Caco-2 (cell line): Measurements from ENCODE around the gene PNLIPRP3. TPM values are rescaled to one million over a fixed set of nuclear protein-coding genes. Genes with fewer than 3 reads are reported as not detected.

ENCODE experiments used
- BruUV-seq: library from RNA; stranded (reverse); fragments of 400-500 nt; replicated peaks from 2 replicates; lab custom pipeline; 2021; lab: Mats Ljungman, UMichigan
- CTCF ChIA-PET: fragments of 300-600 bp; sonication (Branson Sonifier 250); formaldehyde crosslinking; loops from one replicate; lab custom pipeline; 2022; ENCODE audit warnings: antibody characterized with exemption; lab: Charles Lee
- POLR2A ChIA-PET: fragments of 300-600 bp; sonication (Branson Sonifier 250); formaldehyde crosslinking; loops from one replicate; lab custom pipeline; 2022; ENCODE audit warnings: antibody characterized with exemption; lab: Charles Lee
- DNase-seq, 2 experiments: peaks; one replicate each; pipeline versions ENCODE4 v3.0.0 to v3.0.0-alpha.2; 2020 to 2022
- H3K27me3 ChIP-seq: replicated peaks from 2 replicates; pipeline ENCODE4 v1.6.0; 2011; ENCODE audit warnings: low read length; ENCODE audit not compliant: control insufficient read depth, insufficient read depth
- H3K36me3 ChIP-seq: 2 replicates; pipeline ENCODE4 v1.5.1; 2011; ENCODE audit warnings: low read length; ENCODE audit not compliant: control insufficient read depth, insufficient read depth
- H3K4me1 ChIP-seq: fragments of 250-450 bp; sonication (Bioruptor Pico); 2 replicates; pipeline ENCODE4 v1.5.1; 2020; ENCODE audit warnings: mild to moderate bottlenecking
- H3K4me3 ChIP-seq: 2 replicates; pipeline ENCODE4 v1.5.1; 2011; ENCODE audit warnings: low read depth, mild to moderate bottlenecking, control low read depth, low read length
- H3K9me3 ChIP-seq: fragments of 250-450 bp; sonication (Bioruptor Pico); 2 replicates; pipeline ENCODE4 v1.5.1; 2020; ENCODE audit warnings: mild to moderate bottlenecking, moderate library complexity
- H3K27ac Mint-ChIP-seq: one replicate; pipeline ENCODE4 v1.8.0; 2022; ENCODE audit warnings: mixed read lengths; ENCODE audit not compliant: unreplicated experiment
- H3K27me3 Mint-ChIP-seq: one replicate; pipeline ENCODE4 v1.8.0; 2022; ENCODE audit warnings: mixed read lengths; ENCODE audit not compliant: insufficient read depth, unreplicated experiment
- H3K36me3 Mint-ChIP-seq: one replicate; pipeline ENCODE4 v1.8.0; 2022; ENCODE audit warnings: mild to moderate bottlenecking, mixed read lengths; ENCODE audit not compliant: insufficient read depth, unreplicated experiment
- H3K4me1 Mint-ChIP-seq: one replicate; pipeline ENCODE4 v1.8.0; 2022; ENCODE audit warnings: low read depth, mixed read lengths; ENCODE audit not compliant: unreplicated experiment
- H3K4me3 Mint-ChIP-seq: one replicate; pipeline ENCODE4 v1.8.0; 2022; ENCODE audit warnings: mild to moderate bottlenecking, moderate library complexity, mixed read lengths; ENCODE audit not compliant: unreplicated experiment
- H3K9me3 Mint-ChIP-seq: one replicate; pipeline ENCODE4 v1.8.0; 2022; ENCODE audit warnings: mixed read lengths; ENCODE audit not compliant: unreplicated experiment
- CTCF ChIP-seq, 2 experiments: fragments of 200-600 bp in 1 of 2; IDR thresholded peaks; 1 replicate in 1 of 2; 2 replicates in 1 of 2; pipeline versions ENCODE4 v1.5.1 to v1.8.0; 2011 to 2022; ENCODE audit warnings: antibody characterized with exemption in 1 of 2, control low read depth in 1 of 2, inconsistent platforms in 1 of 2, low read depth in 1 of 2, low read length in 1 of 2, mild to moderate bottlenecking in 1 of 2, moderate library complexity in 1 of 2; ENCODE audit not compliant: insufficient read depth in 1 of 2, severe bottlenecking in 1 of 2, unreplicated experiment in 1 of 2
- intact Hi-C: fragments of 100-400 bp; cut with micrococcal nuclease; formaldehyde crosslinking; loops from one replicate; pipeline ENCODE4 v1.10.0; 2022; ENCODE audit not compliant: unreplicated experiment
- total RNA-seq: library from RNA; stranded (reverse); gene quantifications from 2 replicates; pipeline ENCODE4 v1.2.3, GENCODE V29; 2022

Gene PNLIPRP3
- total RNA-seq, 1 experiment from 2014 or later, result not detected

GRCh38 chr10:116430288-116430687 is 2.6 kb downstream of the PNLIPRP3 start:
- Mint-ChIP-seq H3K4me3 (no peak overlapping the region), H3K9me3 (no peaks in the 10 kb centered on the region), H3K27me3 (peaks cover 4% of the 10 kb centered on the region), H3K27ac (no peak overlapping the region), H3K36me3 (no peaks in the 10 kb centered on the region), H3K4me1 (no peaks in the 10 kb centered on the region)
- no peak overlapping the region for H3K4me3 ChIP-seq
- H3K36me3 ChIP-seq, result no peaks in the 10 kb centered on the region
- POLR2A ChIA-PET, result no interaction called here
- H3K9me3 ChIP-seq, result no peaks in the 10 kb centered on the region
- no peak for TF ChIP-seq CTCF (IDR thresholded peaks at IDR 0.05; ENCODE audit: insufficient read depth in 1 of 2, low read depth in 1 of 2, low read length in 1 of 2, severe bottlenecking in 1 of 2, unreplicated experiment in 1 of 2)
- H3K27me3 ChIP-seq, result no peaks in the 10 kb centered on the region
- no peak for DNase-seq
- no TSS peak for BruUV-seq
- no peaks in the 10 kb centered on the region for H3K4me1 ChIP-seq
- CTCF ChIA-PET, result no interaction called here
- intact Hi-C loops, result no loop called here

DNA sequence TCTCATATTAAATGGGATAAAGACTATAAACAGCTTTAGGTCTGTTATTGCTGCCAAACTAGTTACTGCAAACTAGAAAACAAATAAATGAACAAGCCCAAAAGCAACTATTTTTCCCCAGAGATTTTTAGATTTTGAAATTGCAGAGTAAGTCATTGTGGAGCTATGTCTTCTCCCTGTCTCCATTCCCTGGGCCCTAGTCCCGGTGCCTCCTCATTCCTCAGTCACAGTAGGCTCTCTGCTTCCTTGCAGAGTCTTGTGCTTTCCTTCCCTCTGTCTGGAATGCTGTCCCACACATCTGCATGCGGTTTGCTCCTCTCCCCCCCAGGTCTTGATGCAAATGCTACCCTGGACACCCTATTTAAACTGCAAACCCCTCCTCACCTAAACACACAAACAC is 4.0 kb downstream of the PNLIPRP3 start:
- H3K4me3 Mint-ChIP-seq, result no peak overlapping the region
- intact Hi-C loops, result no loop called here
- no peaks in the 10 kb centered on the region for H3K9me3 ChIP-seq
- no peak for DNase-seq
- H3K4me1 Mint-ChIP-seq, result no peaks in the 10 kb centered on the region
- no peaks in the 10 kb centered on the region for H3K9me3 Mint-ChIP-seq
- H3K4me3 ChIP-seq, result no peak overlapping the region
- no peaks in the 10 kb centered on the region for H3K27me3 Mint-ChIP-seq
- H3K4me1 ChIP-seq, result no peaks in the 10 kb centered on the region
- H3K36me3 Mint-ChIP-seq, result no peaks in the 10 kb centered on the region
- H3K36me3 ChIP-seq, result no peaks in the 10 kb centered on the region
- ChIA-PET CTCF (no interaction called here), POLR2A (no interaction called here)
- H3K27ac Mint-ChIP-seq, result no peak overlapping the region
- no peaks in the 10 kb centered on the region for H3K27me3 ChIP-seq
- BruUV-seq, result no TSS peak
- TF ChIP-seq CTCF (IDR thresholded peaks at IDR 0.05; ENCODE audit: insufficient read depth in 1 of 2, low read depth in 1 of 2, low read length in 1 of 2, severe bottlenecking in 1 of 2, unreplicated experiment in 1 of 2), result no peak

- intact Hi-C loops, result no loop called here
- H3K27me3 Mint-ChIP-seq, result peaks cover 13% of the 10 kb centered on the region
- H3K4me3 Mint-ChIP-seq, result no peak overlapping the region
- no peaks in the 10 kb centered on the region for H3K4me1 Mint-ChIP-seq
- no peak overlapping the region for H3K27ac Mint-ChIP-seq
- no peaks in the 10 kb centered on the region for H3K36me3 Mint-ChIP-seq
- no peak for TF ChIP-seq CTCF (IDR thresholded peaks at IDR 0.05; ENCODE audit: insufficient read depth in 1 of 2, low read depth in 1 of 2, low read length in 1 of 2, severe bottlenecking in 1 of 2, unreplicated experiment in 1 of 2)
- ChIA-PET POLR2A (no interaction called here), CTCF (no interaction called here)
- no peaks in the 10 kb centered on the region for H3K36me3 ChIP-seq
- no peaks in the 10 kb centered on the region for H3K9me3 ChIP-seq
- H3K4me3 ChIP-seq, result no peak overlapping the region
- BruUV-seq, result no TSS peak
- no peaks in the 10 kb centered on the region for H3K4me1 ChIP-seq
- H3K9me3 Mint-ChIP-seq, result no peaks in the 10 kb centered on the region
- no peaks in the 10 kb centered on the region for H3K27me3 ChIP-seq
- DNase-seq, result no peak
Observed at GRCh38 chr10:116437076-116437692, 9.5 kb downstream of the PNLIPRP3 start.
